Activated T-helper 2 cell treated with anti-CD3 and anti-CD28 coated beads, Interferon-gamma antibody, Interleukin-2, Interleukin-4, amounts not matched to agents 10 μg/mL and 5 μg/mL and 100 μg/mL, durations not matched to agents 14 hours and 24 hours and 36 hours (primary cell): ENCODE data around the gene PRKAG2. TPM values are rescaled to one million over a fixed set of nuclear protein-coding genes. Genes with fewer than 3 reads are reported as not detected.

Source experiments
- DNase-seq: peaks from one replicate; pipeline ENCODE4 v3.0.0; 2021; ENCODE audit warnings: low spot score
- H3K27ac Mint-ChIP-seq: one replicate; pipeline ENCODE4 v1.8.0; 2021; ENCODE audit warnings: mixed read lengths
- H3K27me3 Mint-ChIP-seq: one replicate; pipeline ENCODE4 v1.8.0; 2021; ENCODE audit warnings: low read depth, mixed read lengths
- H3K36me3 Mint-ChIP-seq: one replicate; pipeline ENCODE4 v1.8.0; 2021; ENCODE audit warnings: low read depth, mixed read lengths
- H3K4me1 Mint-ChIP-seq: one replicate; pipeline ENCODE4 v1.8.0; 2021; ENCODE audit warnings: low read depth, mixed read lengths
- H3K4me3 Mint-ChIP-seq: one replicate; pipeline ENCODE4 v1.8.0; 2021; ENCODE audit warnings: low read depth, mild to moderate bottlenecking, moderate library complexity, mixed read lengths
- H3K9me3 Mint-ChIP-seq: one replicate; pipeline ENCODE4 v1.8.0; 2021; ENCODE audit warnings: mixed read lengths
- intact Hi-C: fragments of 100-400 bp; cut with micrococcal nuclease; formaldehyde crosslinking; loops from one replicate; pipeline ENCODE4 v1.15.1; 2023
- total RNA-seq: library from RNA; stranded (reverse); gene quantifications from 2 replicates; pipeline ENCODE4 v1.2.3, GENCODE V29; 2022

The PRKAG2 gene
- total RNA-seq, 1 donor from 2014 or later: 14.9 TPM

DNA sequence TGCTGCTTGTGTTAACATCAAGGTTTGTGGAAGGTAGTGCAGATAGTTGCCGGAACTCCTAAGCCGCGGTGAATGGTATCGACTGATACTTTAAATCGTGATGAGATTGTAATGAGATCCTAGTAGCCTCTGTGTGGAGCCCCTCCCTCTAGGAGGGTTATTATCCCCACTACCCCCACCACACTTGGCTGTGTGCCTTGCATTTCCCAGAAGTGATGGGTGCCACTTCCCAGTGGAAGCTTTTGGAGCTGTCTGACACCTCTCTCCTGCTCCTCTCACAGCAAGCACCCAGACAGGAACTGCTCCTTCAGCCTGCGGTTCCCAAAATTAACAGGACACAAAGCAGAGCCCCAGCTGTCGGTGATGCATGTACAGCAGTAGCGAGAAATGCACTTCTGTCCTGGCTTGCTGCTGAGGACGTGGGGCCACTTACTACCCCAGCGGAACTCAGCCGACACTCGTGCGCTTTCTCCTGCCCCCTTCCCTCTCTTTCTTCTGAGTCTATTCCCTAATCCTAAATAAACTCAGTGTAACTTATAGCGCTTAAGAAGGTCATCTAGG is 52.5 kb downstream of the PRKAG2 start:
- Mint-ChIP-seq H3K4me3 (no peak overlapping the region), H3K27ac (no peak overlapping the region)
- intact Hi-C loops: no loop called here

DNA sequence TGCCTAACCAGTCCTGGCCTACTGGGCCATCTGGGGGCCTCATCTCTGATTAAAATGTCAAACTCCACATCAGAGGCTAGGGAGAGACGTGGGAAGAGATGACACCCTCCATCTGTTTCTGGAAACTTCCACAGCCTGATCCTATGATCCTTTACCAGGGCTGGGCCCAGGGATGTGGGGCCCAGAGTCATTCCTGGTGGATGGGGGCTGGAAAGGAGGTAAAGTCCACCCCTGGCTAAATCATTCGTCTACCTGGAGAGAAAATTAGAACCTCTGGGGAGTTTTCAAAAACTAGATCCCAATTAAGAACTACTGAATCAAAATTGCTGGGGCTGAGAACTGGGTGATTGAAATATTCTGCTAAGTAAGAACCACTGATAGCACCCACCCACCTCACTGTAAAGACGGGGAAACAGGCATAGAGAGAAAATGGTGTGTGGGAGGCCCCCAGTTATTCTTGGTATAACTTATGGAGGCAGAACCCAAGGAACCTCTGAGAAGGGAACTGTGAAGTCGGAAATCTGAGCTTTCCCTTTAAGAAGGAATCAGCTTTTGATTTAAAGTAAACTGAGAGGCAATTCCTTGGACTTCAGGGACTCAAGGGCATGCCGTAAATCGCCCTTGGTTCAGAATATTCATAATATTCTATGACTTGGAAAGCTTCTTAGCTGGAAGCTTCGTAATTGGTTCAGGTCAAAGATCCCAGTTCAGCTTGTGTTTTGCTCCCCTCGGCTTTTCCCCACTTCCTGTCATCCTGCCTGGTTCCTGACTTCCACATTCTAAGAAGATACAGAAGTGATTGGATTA is 53.1 kb downstream of the PRKAG2 start:
- H3K27ac Mint-ChIP-seq: no peak overlapping the region

More for the DNA sequence above, 52.5 kb downstream of the PRKAG2 start:
- Mint-ChIP-seq H3K27me3 (peaks cover 5% of the 10 kb centered on the region), H3K36me3 (no peaks in the 10 kb centered on the region), H3K4me1 (peaks cover 5% of the 10 kb centered on the region), H3K9me3 (no peaks in the 10 kb centered on the region)
- DNase-seq: no peak

DNA sequence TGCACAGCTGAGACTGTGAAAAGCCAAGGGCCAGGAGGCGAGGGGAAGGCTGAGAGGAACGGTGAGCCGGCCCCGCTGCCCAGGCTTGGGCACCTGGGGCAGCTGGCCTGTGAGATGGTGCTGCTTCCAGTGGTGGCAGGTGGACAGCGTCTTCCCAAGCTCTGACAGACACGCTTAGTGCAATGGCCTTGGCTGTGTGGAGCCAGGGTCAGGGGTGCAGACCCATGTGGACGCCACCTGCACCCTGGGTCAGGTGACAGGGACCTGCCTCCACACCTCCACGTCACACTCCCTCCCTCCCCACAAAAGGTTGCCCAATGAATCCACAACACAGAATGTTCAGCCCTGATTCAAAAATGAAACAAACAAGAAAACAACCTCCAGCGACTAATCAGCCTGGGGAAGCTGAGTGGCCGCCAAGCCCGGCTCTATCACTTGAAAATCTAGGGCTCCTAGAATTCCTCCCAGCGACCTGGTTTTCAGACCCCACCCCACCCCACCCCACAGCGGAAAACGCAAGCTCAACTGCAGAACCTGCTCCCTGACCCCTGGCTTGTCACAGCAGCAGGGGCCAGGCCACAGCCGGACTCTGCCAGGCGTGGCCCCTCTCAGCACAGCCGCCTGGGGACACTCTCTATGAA is 54.3 kb downstream of the PRKAG2 start:
- intact Hi-C loops: no loop called here
- no peak for DNase-seq
- no peaks in the 10 kb centered on the region for H3K4me1 Mint-ChIP-seq
- no peaks in the 10 kb centered on the region for H3K36me3 Mint-ChIP-seq
- no peak overlapping the region for H3K4me3 Mint-ChIP-seq
- no peak overlapping the region for H3K27ac Mint-ChIP-seq
- peaks cover 5% of the 10 kb centered on the region for H3K27me3 Mint-ChIP-seq
- H3K9me3 Mint-ChIP-seq: no peaks in the 10 kb centered on the region

More for the DNA sequence above, 53.1 kb downstream of the PRKAG2 start:
- no peaks in the 10 kb centered on the region for H3K4me1 Mint-ChIP-seq
- H3K4me3 Mint-ChIP-seq: no peak overlapping the region
- intact Hi-C loops: no loop called here
- H3K27me3 Mint-ChIP-seq: peaks cover 5% of the 10 kb centered on the region
- no peaks in the 10 kb centered on the region for H3K9me3 Mint-ChIP-seq
- H3K36me3 Mint-ChIP-seq: no peaks in the 10 kb centered on the region
- DNase-seq: no peak

DNA sequence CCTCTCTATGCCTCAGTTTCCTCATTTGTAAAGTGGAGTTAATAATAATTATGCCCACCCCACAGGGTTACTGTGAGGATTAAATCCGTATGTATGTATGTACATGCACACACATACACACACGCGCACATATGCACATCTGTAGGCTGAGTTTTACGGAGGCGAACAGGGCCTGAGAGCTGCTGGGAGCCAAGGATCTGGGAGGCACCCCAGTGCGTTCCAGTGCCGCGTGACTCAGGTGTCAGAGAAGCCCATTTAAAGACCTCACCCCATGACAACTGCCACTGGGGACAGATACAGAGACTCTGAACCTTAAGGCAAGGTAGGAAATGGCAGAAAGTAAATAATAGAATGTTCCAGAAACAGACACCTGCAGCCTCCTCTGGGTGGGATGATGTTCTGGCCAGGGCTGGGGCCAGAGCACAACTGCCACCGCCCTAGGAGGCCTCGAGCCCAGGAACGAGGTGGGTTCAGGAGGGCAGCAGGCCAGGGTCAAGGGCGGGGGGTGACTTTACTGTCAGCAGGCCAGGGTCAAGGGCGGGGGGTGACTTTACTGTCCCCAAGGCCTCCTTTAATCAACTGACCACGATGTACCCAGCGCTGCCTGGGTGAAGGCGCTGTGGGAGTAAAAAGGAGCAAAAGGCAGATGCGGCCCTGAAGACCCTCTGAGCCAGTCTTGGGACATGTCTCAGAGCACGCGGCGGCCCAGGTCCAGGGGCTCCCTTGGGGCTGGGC is 54.9 kb downstream of the PRKAG2 start:
- Mint-ChIP-seq H3K27ac (no peak overlapping the region), H3K36me3 (no peaks in the 10 kb centered on the region), H3K9me3 (no peaks in the 10 kb centered on the region), H3K4me1 (no peaks in the 10 kb centered on the region), H3K4me3 (no peak overlapping the region), H3K27me3 (peaks cover 5% of the 10 kb centered on the region)
- no peak for DNase-seq
- intact Hi-C loops: no loop called here

DNA sequence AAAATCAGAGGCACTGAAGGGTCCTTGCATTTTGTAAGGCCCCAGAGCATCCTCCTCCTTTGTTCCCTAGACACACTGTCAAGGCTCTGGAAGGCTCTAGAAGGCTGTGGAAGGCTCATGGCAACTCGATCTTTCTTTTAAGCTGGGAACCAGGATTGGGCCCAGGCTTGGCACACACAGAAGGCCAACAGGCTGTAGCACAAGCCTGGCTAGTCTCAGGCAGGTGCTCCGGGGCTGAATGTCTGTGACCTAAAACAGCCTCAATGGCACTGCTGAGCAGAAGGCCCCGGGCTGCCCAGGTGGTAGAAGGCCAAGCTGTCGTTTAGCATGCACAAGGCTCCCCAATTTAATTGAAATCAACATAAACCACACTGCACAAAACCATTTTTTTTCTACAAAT is 55.7 kb downstream of the PRKAG2 start:
- H3K27me3 Mint-ChIP-seq: peaks cover 2% of the 10 kb centered on the region
- no peak overlapping the region for H3K4me3 Mint-ChIP-seq
- H3K36me3 Mint-ChIP-seq: no peaks in the 10 kb centered on the region
- DNase-seq: no peak
- no peaks in the 10 kb centered on the region for H3K9me3 Mint-ChIP-seq
- no peaks in the 10 kb centered on the region for H3K4me1 Mint-ChIP-seq
- H3K27ac Mint-ChIP-seq: no peak overlapping the region
- intact Hi-C loops: no loop called here

DNA sequence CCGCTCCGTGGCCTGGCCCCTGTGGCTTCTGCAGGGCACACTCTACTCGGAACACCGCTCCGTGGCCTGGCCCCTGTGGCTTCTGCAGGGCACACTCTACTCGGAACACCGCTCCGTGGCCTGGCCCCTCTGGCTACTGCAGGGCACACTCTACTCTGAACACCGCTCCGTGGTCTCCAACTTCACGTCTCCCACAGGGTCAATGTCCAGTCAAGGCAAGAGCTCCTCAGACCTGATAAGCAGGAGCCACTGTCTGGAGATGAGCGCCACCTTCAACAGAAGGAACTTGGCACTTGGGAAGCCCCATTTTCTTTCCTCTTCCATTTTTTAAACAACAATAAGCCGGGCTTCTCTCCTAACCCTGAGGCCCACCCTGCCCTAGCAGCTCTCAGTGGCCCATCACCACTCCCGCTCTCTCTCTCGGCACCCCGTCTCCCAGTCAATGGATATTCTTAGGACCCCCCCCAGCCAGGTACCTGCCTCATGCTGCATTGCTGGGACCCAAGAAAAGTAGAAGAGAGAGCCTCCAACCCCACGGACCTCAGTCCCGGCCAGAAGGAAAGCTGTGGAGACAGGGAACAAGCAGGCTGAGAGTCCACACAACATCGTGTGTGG is 56.3 kb downstream of the PRKAG2 start:
- Mint-ChIP-seq H3K4me3 (no peak overlapping the region), H3K27me3 (no peaks in the 10 kb centered on the region), H3K36me3 (no peaks in the 10 kb centered on the region), H3K4me1 (no peaks in the 10 kb centered on the region), H3K27ac (no peak overlapping the region), H3K9me3 (no peaks in the 10 kb centered on the region)
- intact Hi-C loops: no loop called here
- DNase-seq: no peak

DNA sequence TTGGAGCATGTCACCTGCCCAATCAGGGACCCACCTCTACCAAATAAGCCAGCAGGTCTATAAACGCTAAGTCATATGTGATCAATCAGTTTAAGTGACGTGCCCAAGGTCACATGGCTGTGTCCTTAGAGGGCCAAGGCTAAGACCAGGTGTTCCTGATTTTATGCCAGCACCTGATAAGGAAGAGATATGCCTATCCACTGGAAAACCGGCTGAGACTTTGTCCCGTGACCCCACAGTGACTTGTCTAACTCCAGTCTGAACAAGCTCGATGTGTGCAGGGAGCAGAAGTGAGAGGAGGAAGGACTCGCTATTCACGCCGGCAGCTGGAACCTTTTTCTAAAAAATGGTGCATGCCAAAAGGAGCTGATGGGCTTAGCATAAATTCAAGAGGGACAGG is 57.0 kb downstream of the PRKAG2 start:
- H3K27ac Mint-ChIP-seq: no peak overlapping the region
- intact Hi-C loops: no loop called here

DNA sequence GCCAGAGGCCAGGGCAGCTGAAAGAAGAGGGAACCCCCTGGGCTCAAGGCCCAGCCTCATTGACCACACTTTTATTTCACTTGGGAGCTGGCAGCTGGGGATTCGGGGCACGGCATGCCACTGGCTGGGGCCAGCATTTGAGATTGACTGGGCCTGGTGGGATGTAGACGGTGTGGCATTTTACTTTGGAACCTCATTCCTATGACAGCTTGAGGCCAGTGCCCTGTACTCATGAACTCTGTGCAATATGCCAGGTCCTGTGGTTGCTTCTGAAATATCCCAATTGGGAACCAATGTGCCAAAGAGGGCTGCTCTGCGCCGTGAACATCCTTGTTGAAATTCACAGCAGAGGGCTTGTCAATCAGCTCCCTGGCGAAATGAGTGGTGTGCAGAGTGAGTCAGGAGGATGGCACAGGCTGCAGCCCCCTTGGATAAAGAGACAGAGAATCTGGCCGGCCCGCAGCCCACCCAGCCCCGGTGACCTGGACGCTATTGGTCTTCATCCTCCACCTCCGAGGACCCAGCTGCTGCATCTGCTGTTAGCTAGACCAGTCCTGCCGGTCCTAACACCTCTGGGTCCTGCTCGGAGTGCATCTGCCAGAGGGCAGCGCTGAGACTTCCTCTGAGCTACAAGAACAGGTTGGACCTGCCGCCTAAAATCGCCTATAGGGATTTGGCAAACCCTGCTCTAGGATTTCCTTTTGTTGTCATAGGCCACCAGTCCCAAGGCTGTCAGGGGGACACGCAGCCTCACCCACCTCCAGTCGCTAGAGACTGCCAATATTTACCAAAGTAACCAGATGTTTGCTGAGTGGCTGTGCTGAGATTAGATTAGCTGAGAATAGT is 58.0 kb downstream of the PRKAG2 start:
- H3K9me3 Mint-ChIP-seq: no peaks in the 10 kb centered on the region
- DNase-seq: no peak
- H3K27me3 Mint-ChIP-seq: no peaks in the 10 kb centered on the region
- no peaks in the 10 kb centered on the region for H3K36me3 Mint-ChIP-seq
- no peak overlapping the region for H3K27ac Mint-ChIP-seq
- peaks cover 2% of the 10 kb centered on the region for H3K4me1 Mint-ChIP-seq
- intact Hi-C loops: no loop called here
- H3K4me3 Mint-ChIP-seq: no peak overlapping the region

More for the DNA sequence above, 57.0 kb downstream of the PRKAG2 start:
- Mint-ChIP-seq H3K9me3 (no peaks in the 10 kb centered on the region), H3K27me3 (no peaks in the 10 kb centered on the region), H3K4me1 (no peaks in the 10 kb centered on the region), H3K36me3 (no peaks in the 10 kb centered on the region), H3K4me3 (no peak overlapping the region)
- no peak for DNase-seq

DNA sequence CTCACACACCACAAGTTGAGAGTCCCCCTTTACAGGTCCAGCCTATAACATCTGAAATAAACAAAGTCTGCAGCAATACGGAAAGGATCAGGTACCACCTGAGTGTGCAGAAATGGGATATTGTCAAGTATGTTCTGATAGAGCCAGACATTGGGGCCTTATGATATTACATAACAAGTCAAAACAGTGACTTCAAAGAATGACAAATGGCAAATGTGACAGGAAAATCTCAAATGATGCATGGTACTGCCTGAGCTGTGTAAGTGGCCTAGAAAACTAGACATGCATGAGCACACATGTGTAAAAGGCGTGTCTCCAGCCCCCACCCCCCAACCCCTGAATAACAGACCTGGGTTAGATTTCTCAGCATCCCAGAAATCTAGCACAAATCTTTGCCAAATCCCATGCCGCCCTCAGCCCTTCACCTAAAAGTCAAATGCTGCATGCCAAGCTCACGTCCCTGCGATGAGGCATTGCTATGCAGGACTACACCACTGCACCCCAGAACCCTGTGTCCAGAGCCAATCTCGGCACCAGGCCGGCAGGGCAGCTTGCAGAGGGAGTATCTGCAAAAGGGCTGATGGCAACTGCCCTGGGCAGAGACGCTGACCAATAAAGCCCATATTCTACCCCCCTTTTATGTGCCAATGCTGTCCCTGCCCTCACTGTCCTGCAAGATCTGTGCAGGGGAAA is 58.8 kb downstream of the PRKAG2 start:
- Mint-ChIP-seq H3K9me3 (no peaks in the 10 kb centered on the region), H3K4me1 (peaks cover 6% of the 10 kb centered on the region), H3K27ac (no peak overlapping the region), H3K4me3 (no peak overlapping the region), H3K36me3 (no peaks in the 10 kb centered on the region), H3K27me3 (no peaks in the 10 kb centered on the region)
- DNase-seq: no peak
- intact Hi-C loops: no loop called here

DNA sequence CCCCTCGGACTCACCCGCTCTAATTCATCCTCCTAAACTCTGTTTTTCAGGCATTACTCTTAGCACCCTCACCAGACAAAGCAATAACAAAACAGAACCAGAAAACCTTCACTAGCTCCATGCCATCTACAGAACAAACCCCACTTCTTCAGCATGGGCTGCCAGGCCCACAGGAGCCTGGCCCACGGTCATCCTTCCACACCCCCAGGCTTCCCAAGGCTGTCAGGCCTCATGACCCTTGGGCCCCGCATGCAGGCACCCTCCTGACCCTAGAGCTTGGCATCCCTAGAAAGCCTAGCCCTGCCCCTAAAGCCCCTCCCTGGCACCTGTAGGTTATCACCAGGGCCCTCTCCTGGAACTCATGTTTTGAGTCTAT is 59.6 kb downstream of the PRKAG2 start:
- Mint-ChIP-seq H3K27ac (no peak overlapping the region), H3K27me3 (no peaks in the 10 kb centered on the region)
- intact Hi-C loops: no loop called here

DNA sequence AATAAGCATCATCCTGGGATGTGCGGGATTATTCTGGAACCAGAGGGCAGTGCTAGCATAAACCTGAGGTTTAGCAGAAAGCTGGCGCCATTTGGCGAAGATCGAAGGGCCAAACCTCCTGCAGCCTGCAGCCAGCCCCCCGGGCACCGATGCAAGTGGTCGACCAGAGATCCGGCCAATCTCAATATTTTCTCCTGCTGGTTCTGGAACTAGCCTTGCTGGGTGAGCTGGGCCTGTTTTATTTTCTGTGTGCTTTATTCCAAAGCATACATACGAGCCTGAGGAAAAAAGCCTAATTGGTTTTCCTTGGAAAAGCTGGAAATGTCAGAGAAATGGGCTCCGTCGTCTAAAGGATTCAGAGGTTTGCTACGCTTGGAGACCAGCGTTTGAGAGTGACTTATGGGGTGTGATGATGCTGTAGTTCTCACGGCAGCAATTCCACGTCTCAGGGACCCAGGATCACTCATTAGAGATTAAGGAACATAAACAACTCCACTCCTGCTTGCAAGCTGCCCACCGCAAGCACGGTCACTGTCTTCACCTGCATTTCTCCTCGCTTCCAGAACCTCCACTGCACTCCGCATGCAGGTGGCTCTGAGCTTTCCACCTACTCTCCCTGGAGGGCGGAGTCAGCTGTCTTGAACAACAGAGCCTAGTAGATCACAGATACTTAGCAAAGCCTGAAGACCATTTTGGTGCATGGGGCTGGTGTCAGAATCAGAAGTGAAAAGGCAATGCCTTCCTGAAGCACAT is 60.2 kb downstream of the PRKAG2 start:
- no peak overlapping the region for H3K27ac Mint-ChIP-seq
- no peak overlapping the region for H3K4me3 Mint-ChIP-seq
- no peak for DNase-seq
- H3K27me3 Mint-ChIP-seq: no peaks in the 10 kb centered on the region
- no peaks in the 10 kb centered on the region for H3K36me3 Mint-ChIP-seq
- H3K9me3 Mint-ChIP-seq: no peaks in the 10 kb centered on the region
- intact Hi-C loops: no loop called here
- peaks cover 6% of the 10 kb centered on the region for H3K4me1 Mint-ChIP-seq

More for the DNA sequence above, 59.6 kb downstream of the PRKAG2 start:
- DNase-seq: no peak
- Mint-ChIP-seq H3K9me3 (no peaks in the 10 kb centered on the region), H3K36me3 (no peaks in the 10 kb centered on the region), H3K4me3 (no peak overlapping the region), H3K4me1 (peaks cover 6% of the 10 kb centered on the region)
